GM21723 (cell line): ENCODE measurements around the gene ZMYND11.
"Not testable (repeated sequence)": the region's sequence is repeated elsewhere in the genome, so short reads cannot be mapped to it uniquely, and the experiment has no call there.

Source experiments
- ATAC-seq: cut with Tn5 transposase; IDR thresholded peaks from one replicate; pipeline ENCODE4 v1.9.1; 2021; ENCODE audit warnings: mild to moderate bottlenecking, moderate library complexity; ENCODE audit not compliant: unreplicated experiment

Gene ZMYND11

DNA sequence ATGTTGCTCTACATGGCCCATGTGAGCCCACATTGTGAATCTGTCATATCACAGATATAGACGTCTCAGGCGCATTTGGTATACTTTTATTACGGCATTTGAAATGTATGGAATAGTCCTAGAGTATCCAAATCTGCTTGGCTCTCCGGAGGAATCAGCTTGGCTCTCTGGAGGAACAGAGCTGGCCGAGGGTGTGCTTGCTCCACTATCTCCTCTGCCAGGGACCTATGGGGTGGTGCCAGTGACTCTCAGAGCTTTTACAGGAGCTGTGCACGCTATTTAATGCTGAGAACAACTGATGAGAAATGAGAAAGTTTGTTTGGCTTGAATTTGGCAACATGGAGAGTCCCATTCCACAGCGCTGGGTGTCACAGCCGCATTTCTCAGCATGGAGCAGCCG, 144.0 kb downstream of the ZMYND11 start:
- ATAC-seq, result no peak

- ATAC-seq, result no peak
These were observed 144.4 kb downstream of the ZMYND11 start for GRCh38 chr10:279655-280054.

DNA sequence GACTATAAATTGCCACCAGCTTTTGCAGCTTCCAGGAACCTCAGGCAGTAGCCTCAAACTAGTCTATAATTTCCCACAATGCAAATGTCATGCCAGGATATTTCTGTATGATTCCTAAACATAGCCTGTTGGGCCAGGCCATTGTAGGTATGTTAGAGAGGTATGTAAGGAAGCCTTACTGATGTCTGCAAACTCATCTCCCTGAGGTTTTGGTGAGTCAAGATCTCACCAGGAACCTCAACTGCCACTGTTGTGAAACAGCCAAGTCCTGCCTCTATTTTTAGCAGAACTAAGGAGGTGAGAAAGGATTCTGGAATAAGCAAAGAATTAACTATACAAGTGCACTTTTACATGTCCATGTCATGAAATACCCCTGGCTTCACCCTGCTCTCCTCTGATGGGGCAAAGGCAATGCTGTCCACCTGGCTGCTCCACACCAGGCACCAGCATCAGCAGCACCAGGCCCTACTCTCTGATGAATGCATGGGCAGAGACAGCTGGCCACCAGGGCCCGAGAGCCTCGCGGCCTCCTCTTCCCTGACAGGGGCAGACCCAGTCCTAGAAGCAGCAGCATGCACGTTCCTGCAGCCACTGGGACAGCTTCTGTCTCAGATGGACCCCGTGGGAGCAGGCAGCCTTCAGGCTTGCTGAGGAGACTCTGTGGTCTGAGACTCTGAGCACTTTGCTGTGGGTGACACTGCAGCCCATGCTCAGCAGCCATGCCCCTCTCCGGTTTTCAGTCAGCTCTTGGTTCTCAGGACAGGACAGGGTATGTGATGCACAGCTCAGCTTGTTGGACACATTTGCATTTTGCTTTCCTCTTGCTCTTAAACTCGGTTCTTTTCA, 147.3 kb downstream of the ZMYND11 start:
- ATAC-seq, result no peak

- no peak for ATAC-seq
These were observed 147.9 kb downstream of the ZMYND11 start for GRCh38 chr10:283140-283479.

DNA sequence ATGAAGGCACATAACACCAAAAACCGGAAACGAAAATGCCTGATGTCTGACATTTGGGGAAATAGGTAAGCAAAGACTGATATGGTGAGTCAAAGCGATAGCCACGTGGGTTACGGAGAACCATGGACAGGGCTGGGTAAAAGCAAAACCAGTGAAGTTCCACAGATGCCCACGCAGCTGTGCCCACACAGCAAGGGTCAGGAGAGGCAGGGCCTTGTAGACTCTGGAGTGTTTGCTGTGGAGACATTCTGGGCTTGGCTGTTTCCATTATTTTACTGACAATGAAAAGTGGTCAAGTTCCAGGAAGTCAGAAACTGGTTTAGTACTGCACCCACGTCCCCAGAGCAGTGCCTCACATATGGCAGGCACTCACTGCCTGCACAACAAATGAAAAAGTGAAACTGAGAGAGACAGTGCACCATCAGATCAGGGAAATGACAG, 148.7 kb downstream of the ZMYND11 start:
- peak; percentile 85 for ATAC-seq

- no peak for ATAC-seq
These were observed 150.0 kb downstream of the ZMYND11 start for GRCh38 chr10:285216-285615.

DNA sequence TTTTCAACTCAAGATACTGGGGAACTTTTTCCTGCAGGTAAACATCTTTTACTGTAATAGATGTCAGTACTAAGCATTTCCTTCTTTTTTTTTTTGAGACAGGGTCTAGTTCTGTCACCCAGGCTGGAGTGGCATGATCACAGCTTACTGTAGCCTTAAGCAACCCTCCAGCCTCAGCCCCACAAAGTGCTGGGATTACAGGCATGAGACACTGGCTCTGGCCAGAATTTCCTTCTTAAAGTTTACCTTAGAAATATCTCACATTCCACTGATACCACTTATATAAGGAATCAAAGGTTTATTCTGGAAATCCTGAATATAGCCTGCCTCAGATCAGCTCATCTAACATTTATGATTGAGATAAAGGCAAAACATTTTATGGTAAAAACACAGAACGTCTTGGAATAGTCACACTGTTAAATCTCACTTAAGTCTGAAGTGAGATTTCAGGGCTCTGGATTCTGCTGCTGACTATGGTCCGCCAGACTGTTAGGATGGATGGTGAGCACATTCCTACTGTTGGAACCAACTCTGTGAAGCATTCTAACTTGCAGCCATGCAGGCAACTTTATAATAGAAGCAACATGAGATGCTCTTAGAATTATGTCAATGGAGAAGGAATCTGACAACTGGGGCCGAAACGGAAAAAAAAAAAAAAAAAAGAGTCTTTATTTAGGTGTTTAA, 151.9 kb downstream of the ZMYND11 start:
- no peak for ATAC-seq

DNA sequence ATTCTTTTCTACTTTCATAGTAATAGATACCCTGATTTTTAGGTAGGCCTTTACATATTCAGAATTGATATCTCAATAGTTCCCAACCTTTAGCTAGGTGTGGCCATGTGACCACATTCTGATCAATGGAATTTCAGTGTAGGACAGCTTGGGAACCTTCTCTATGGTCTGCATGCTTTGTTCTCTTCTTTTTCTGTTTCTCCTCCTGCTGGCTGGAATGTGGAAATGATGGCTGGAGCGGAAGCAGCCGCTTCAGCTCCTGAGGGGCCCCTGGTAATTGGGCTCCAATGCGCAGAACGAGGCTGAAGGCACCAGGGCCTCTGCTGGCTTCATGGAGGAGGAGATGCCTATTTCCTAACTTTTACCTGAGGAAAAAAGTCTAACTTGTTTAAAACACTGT, 152.6 kb downstream of the ZMYND11 start:
- no peak for ATAC-seq

GRCh38 chr10:288316-289200, 153.3 kb downstream of the ZMYND11 start:
- no peak for ATAC-seq

- ATAC-seq, result no peak
These were observed 154.3 kb downstream of the ZMYND11 start for GRCh38 chr10:289581-289980.

GRCh38 chr10:290026-290725, 154.9 kb downstream of the ZMYND11 start:
- ATAC-seq, result no peak

GRCh38 chr10:293636-294035, 158.4 kb downstream of the ZMYND11 start:
- no peak for ATAC-seq

GRCh38 chr10:297567-297966, 162.3 kb downstream of the ZMYND11 start:
- ATAC-seq, result no peak

DNA sequence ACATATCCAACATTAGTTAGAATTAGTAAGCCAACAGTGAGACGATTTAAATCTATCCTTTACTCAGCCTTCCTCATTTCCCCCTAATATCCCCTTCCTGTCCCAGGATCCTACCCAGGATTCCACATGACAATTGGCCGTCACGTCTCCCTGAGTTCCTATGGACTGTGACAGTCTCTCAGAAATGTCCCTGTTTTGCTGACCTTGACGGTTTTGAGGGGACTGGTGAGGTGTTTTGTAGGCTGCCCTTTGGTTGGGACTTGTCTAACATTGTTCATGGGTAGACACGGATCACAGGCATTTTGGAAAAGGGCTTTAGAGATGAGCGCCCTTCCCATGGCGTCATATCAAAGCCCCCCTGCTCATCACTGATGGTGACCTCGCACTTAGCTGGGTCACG, 162.8 kb downstream of the ZMYND11 start:
- no peak for ATAC-seq

DNA sequence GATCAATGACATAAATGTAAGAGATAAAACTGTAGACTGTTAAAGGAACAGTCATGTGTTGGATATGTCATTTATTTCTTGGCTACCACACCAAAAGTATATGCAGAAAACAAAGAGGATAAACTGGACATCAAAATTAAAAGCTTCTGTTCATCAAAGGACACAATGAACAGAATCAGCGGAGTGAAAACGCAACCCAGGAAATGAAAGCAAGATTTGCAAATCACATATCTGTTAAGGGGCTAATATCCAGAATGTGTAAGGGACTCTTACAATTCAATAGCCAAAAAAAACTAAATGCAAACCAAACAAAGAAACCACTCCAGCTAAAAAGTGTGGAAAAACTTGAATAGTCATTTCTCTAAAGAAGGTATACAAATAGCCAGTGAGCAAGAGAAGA, 164.3 kb downstream of the ZMYND11 start:
- ATAC-seq, result no peak

DNA sequence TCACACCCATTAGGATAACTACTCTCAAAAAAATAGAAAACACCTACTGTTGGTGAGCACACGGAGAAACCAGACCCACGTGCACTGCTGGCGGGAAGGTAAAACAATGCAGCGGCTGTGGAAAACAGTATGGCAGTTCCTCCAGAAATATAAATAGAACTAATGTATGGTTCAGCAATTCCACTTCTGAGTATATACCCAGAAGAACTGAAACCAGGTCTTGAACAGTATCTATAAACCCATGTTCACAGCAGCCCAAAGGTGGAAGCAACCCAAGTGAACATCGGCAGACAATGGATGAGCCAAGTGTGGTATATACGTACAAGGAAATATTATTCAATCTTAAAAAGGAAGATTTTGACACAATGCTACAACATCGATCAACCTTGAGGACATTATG, 164.7 kb downstream of the ZMYND11 start:
- ATAC-seq, result no peak

DNA sequence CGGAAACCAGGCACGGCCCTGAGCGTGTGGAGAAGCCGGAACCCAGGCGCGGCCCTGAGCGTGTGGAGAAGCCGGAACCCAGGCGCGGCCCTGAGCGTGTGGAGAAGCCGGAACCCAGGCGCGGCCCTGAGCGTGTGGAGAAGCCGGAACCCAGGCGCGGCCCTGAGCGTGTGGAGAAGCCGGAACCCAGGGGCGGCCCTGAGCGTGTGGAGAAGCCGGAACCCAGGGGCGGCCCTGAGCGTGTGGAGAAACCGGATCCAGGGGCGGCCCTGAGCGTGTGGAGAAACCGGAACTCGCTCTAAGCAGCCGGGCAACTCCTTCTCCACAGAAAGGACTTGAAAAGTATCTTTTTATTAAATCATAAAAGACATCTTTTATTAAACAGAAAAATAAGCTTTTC, 165.3 kb downstream of the ZMYND11 start:
- ATAC-seq, result not testable (repeated sequence)

GRCh38 chr10:301536-301935, 166.3 kb downstream of the ZMYND11 start:
- ATAC-seq, result no peak
